Measurements from ENCODE around the gene SLC8A2. TPM values are rescaled to one million over a fixed set of nuclear protein-coding genes. Genes with fewer than 3 reads are reported as not detected.
A peak's percentile ranks its signal among the peaks of the same experiment; 100 is the strongest.
"Not testable (repeated sequence)": the region's sequence is repeated elsewhere in the genome, so short reads cannot be mapped to it uniquely, and the experiment has no call there.

Gene SLC8A2
- total RNA-seq, 2 experiments from 2014 or later: 0.37 to 0.38 TPM

GRCh38 chr19:47495478-47496372 is 24.0 kb upstream of the SLC8A2 start:
- peaks cover 4% of the 10 kb centered on the region for H3K36me3 Mint-ChIP-seq
- H3K27me3 Mint-ChIP-seq: no peaks in the 10 kb centered on the region
- H3K9me3 Mint-ChIP-seq: no peaks in the 10 kb centered on the region
- no peak overlapping the region for H3K4me3 Mint-ChIP-seq
- no peak for DNase-seq
- H3K4me1 Mint-ChIP-seq: peaks cover 3% of the 10 kb centered on the region
- H3K27ac Mint-ChIP-seq: no peak overlapping the region

DNA sequence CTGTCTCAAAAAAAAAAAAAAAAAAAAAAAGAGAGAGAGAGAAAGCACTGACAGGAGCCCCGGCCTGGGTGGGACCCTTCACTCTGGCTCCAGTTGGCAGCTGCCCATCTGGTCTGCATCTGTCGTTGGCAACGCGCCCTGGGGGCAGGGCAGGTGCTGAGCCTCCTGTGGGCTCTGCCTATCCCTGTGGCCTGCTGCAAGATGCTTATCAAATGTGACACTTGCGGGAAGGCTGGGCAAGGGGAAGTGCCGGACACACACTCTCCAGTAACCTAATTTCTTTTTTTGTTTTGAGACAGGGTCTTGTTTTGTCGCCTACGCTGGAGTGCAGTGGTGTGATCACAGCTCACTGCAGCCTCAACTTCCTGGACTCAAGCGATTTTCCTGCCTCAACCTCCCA is 23.0 kb upstream of the SLC8A2 start:
- Mint-ChIP-seq H3K9me3 (no peaks in the 10 kb centered on the region), H3K27ac (no peak overlapping the region), H3K4me1 (peaks cover 3% of the 10 kb centered on the region), H3K27me3 (no peaks in the 10 kb centered on the region), H3K4me3 (no peak overlapping the region), H3K36me3 (peaks cover 6% of the 10 kb centered on the region)
- no peak for DNase-seq

- Mint-ChIP-seq H3K27ac (no peak overlapping the region), H3K27me3 (no peaks in the 10 kb centered on the region), H3K9me3 (no peaks in the 10 kb centered on the region), H3K36me3 (peaks cover 6% of the 10 kb centered on the region), H3K4me3 (no peak overlapping the region), H3K4me1 (peaks cover 3% of the 10 kb centered on the region)
- DNase-seq: no peak
These were observed 22.5 kb upstream of the SLC8A2 start for GRCh38 chr19:47494211-47494547.

DNA sequence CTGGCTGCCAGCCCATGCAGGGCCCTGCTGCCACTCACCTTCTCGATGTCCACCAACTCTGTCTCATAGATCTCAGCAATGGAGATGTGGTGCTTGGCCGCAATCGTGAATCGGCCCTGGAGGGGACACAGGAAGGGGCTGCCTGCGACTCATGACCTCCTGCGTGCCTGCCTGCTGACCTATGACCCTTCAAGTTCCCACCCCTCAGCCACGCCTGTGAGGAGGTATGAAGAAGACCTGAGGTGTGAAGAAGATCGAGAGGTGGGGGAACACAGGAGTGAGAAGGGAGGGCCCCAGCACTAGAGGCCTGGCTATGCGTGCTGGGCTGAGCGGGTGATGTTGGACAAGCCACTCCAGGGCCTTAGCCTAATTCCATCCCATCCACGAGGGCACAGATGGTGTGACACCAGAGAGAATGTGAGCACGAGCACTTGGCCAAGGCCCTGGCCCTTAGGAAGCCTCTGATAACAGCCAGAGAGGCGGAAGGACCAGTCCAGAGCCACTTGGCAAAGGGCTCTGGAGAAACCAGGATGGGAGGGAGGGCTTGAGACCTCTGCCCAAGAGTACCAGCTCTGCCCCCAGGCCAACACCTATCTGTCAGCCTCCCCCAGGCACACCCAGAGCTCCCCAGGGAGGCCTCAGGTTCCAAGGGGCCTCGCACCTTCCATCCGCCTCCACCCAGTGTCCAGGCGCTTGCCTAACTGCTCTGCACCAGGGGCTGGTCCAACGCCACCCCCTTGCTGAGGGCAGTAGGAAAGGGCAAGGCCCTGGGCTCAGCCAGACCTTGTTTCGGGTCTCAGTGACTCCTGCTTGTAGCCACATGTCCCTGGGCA is 21.9 kb upstream of the SLC8A2 start:
- Mint-ChIP-seq H3K27ac (no peak overlapping the region), H3K4me3 (no peak overlapping the region), H3K4me1 (peaks cover 3% of the 10 kb centered on the region), H3K27me3 (no peaks in the 10 kb centered on the region), H3K9me3 (no peaks in the 10 kb centered on the region), H3K36me3 (peaks cover 6% of the 10 kb centered on the region)
- no peak for DNase-seq

DNA sequence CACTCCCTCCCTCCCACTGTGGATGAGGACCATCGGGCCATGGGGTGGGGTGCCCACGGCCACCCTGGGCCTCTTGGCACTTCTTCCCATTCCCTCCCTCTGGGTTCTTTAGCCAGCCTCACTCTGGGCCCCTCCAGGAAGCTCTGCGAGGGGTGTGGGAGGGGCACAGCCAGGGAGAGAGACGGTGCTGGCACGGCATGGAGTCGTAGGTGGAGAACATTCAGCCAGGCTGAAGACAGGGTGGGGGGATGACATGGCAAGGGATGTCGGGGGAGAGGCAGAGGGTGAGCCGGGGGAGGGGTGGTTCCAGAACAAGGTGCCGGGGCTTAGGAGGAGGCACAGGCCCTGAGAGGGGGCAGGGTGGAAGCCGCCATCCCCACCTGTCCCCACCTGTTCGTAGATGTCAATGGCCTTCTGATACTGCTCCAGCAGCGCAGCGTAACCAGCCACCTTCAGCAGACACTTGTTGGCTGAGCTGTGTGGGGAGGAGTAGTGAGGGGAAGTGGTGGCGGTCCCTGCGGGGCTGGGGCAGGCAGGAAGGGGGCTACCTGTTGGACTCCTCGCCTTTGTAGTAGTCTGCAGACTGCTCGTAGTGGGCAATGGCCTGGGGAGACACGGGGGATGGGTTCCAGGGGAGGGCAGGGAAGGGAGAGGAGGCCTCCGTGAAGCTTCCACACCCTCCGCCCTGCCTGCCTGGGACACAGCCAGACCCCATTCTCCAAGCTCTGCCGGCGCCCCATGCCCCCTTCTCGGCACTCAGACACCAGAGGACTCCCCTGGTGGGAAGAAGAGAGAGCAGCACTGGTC is 21.1 kb upstream of the SLC8A2 start:
- Mint-ChIP-seq H3K9me3 (no peaks in the 10 kb centered on the region), H3K36me3 (peaks cover 6% of the 10 kb centered on the region), H3K27ac (no peak overlapping the region)

DNA sequence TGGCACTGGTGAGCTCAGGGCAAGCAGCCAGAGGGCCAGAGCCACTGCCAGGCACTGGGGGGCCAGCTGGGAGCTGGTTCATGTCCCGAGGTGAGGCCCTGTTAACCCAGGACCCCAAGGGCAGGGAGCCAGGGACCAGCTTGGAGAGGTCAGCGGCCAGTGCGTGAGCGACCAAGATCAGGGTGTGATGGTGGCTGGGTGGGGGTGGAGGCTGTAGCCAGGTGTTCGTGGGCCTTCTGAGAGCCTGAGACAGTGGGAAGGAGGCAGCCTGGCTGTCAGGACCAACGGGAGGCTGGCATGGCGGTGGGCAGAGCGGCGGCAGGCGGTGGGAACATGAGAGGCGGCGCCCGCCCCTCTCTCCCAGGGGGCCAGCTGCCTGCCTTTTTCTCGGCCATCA is 20.4 kb upstream of the SLC8A2 start:
- Mint-ChIP-seq H3K27ac (no peak overlapping the region), H3K36me3 (peaks cover 9% of the 10 kb centered on the region), H3K4me1 (peaks cover 10% of the 10 kb centered on the region), H3K4me3 (no peak overlapping the region), H3K27me3 (no peaks in the 10 kb centered on the region), H3K9me3 (no peaks in the 10 kb centered on the region)
- no peak for DNase-seq

More for the DNA sequence above, 21.1 kb upstream of the SLC8A2 start:
- Mint-ChIP-seq H3K27me3 (no peaks in the 10 kb centered on the region), H3K4me3 (no peak overlapping the region), H3K4me1 (peaks cover 3% of the 10 kb centered on the region)
- DNase-seq: no peak

DNA sequence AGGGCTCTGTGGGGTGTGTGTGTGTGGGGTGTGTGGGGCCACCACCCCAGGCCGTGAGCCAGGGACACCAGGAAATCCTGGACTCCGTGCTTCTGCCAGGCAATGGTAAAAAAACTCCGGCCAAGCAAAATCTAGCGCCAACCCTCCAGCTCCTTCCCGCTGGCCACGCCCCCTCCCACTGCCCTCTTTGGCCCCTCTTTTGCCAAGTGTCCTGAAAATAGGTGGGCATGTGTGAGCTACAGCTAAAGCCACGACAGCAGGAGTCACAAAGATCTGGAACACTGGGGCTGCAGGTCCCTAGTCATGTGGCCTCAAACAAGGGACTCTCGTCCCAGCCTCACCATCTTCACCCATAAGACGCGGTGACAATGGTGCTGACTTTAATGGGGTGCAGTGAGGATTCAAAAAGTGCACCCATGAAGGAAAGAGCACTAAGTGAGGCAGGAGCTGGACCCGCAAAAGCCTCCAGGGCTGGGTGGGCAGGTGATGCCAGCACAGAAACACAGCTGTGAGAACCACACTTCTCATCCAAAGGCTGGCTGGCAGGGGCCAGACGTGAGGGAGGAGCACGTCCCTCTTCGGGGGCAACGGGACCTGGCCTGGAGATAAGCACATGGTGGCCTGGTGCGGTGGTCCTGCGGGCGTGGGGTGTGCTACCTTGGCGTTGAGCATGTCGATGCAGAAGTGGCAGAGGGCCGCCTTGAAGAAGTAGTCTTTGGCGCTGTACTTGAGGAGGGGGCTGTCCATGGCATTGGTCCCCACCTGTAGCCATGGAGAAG is 19.9 kb upstream of the SLC8A2 start:
- Mint-ChIP-seq H3K4me1 (peaks cover 16% of the 10 kb centered on the region), H3K9me3 (no peaks in the 10 kb centered on the region), H3K27ac (no peak overlapping the region), H3K27me3 (no peaks in the 10 kb centered on the region), H3K36me3 (peaks cover 10% of the 10 kb centered on the region), H3K4me3 (no peak overlapping the region)
- DNase-seq: no peak

DNA sequence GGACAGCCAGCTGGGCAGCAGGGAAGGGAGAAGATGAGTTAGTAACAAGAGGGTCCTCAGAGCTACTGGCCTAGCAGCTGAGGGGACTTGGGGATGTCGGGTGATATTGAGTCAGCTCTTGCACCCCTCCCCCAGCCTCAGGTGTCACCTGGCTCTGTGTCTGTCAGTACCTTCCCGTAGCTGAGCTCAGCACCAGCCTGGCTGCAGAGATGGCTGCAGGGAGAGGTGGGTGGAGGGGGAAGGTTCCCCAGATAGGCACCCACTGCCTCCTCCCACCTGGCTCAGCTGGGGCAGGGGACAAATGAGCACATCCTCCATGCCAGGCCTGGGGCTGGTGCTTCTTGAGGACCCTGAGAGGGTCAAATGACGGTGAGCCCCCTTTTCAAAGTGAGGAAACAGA is 19.2 kb upstream of the SLC8A2 start:
- Mint-ChIP-seq H3K27ac (no peak overlapping the region), H3K27me3 (no peaks in the 10 kb centered on the region), H3K4me3 (no peak overlapping the region), H3K36me3 (peaks cover 10% of the 10 kb centered on the region), H3K4me1 (peaks cover 22% of the 10 kb centered on the region), H3K9me3 (no peaks in the 10 kb centered on the region)
- DNase-seq: no peak

DNA sequence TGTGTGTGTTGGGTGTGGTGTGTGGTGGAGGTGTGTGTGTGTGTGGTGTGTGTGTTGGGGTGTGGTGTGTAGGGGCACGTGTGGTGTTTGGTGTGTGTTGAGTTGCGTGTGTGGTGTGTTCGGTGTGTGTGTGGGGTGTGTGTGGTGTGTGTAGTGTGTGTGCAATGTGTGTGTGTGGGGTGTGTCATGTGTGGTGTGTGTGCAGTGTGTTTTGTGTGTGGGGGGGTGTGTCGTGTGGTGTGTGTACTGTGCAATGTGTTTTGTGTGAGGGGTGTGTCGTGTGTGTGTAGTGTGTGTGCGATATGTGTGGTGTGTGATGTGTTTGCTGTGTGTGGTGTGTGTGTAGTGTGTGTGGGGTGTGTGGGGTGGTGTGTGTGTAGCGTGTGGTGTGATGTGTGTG is 18.3 kb upstream of the SLC8A2 start:
- peaks cover 29% of the 10 kb centered on the region for H3K4me1 Mint-ChIP-seq
- H3K9me3 Mint-ChIP-seq: no peaks in the 10 kb centered on the region
- peaks cover 18% of the 10 kb centered on the region for H3K36me3 Mint-ChIP-seq
- H3K4me3 Mint-ChIP-seq: no peak overlapping the region
- no peaks in the 10 kb centered on the region for H3K27me3 Mint-ChIP-seq
- H3K27ac Mint-ChIP-seq: no peak overlapping the region
- DNase-seq: no peak

GRCh38 chr19:47489072-47489914 is 17.6 kb upstream of the SLC8A2 start:
- DNase-seq: no peak
- Mint-ChIP-seq H3K36me3 (peaks cover 21% of the 10 kb centered on the region), H3K27ac (no peak overlapping the region), H3K9me3 (no peaks in the 10 kb centered on the region), H3K27me3 (no peaks in the 10 kb centered on the region), H3K4me1 (peaks cover 31% of the 10 kb centered on the region), H3K4me3 (no peak overlapping the region)

DNA sequence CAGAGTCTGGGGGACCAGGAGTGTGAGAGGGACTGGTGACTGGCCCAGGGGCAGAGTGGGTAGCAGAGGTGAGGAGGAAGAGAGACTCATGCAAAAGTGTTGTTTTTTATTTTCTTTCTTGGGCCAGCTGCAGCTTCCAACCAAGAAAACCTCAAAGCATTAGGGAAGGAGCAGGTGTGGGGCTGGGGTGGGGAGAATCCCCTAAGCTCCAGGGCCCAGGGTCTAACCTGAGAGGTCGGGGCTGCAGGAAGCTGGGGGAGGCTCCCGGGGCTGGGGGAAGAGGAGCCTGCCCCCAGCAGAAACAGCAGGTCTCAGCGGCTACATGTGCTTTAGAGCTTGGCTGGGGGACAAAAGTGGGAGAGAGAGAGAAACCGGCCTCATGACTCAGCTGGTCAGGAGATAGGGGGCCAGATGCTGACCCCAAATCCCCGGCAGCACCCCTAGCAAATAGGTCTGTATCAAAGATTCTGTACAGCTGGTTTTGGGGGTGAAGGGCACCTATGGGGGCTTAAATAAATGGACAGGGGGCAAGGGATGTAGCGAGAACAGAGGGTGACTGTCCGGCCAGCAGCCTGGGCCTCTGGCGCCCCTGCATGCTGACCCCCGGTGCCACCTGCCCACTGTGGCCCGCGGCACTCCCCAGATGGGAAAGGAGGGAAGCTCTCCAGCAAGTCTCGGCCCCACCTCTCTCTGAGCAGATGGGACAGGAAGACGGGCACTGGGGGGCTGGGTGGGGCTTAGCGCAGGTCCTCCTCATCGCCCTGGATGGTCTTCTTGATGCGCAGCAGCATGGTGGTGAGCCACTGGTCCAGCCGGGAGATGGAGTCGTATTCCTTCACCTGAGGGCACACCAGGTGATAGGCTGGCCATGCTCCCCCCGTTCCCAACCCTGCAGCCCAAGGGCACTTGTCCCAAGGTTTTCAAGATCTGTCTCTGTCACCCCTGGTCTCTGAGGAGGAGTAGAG is 16.1 kb upstream of the SLC8A2 start:
- peak overlapping the region; percentile 92 for H3K27ac Mint-ChIP-seq
- H3K4me1 Mint-ChIP-seq: peaks cover 32% of the 10 kb centered on the region
- H3K36me3 Mint-ChIP-seq: peaks cover 22% of the 10 kb centered on the region
- H3K9me3 Mint-ChIP-seq: no peaks in the 10 kb centered on the region
- H3K4me3 Mint-ChIP-seq: no peak overlapping the region
- DNase-seq: no peak
- H3K27me3 Mint-ChIP-seq: no peaks in the 10 kb centered on the region

DNA sequence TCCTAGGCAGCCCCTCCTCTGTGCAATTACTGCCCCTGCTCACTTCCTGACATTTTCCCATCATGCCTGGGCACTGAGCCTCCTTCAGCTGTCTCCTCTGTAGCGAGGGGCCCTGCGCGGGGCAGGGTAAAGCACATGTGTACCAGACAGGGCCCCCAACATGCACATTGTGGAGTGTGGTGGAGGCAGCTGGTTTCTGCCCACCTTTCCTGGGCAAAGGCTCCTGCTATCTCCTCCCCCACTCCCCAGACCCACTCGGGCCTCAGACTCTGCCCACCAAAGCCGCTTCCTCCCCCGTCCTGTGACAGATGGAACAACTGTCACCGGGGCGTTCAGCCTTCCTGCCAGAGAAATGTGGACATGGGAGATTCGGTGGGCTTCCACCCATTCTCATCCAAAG is 15.2 kb upstream of the SLC8A2 start:
- H3K4me3 Mint-ChIP-seq: peak overlapping the region; percentile 58
- peaks cover 32% of the 10 kb centered on the region for H3K4me1 Mint-ChIP-seq

GRCh38 chr19:47486220-47486619 is 14.5 kb upstream of the SLC8A2 start:
- Mint-ChIP-seq H3K36me3 (peaks cover 22% of the 10 kb centered on the region), H3K27ac (peak overlapping the region; percentile 92), H3K4me3 (peak overlapping the region; percentile 32), H3K4me1 (peaks cover 32% of the 10 kb centered on the region)
- not testable (repeated sequence) for H3K27me3 Mint-ChIP-seq, H3K9me3 Mint-ChIP-seq, DNase-seq

More for the DNA sequence above, 15.2 kb upstream of the SLC8A2 start:
- Mint-ChIP-seq H3K9me3 (no peaks in the 10 kb centered on the region), H3K27me3 (no peaks in the 10 kb centered on the region), H3K36me3 (peaks cover 22% of the 10 kb centered on the region), H3K27ac (peak overlapping the region; percentile 92)
- DNase-seq: peak; percentile 18

All from activated naive CD8-positive, alpha-beta T cell treated with anti-CD3 and anti-CD28 coated beads for 36 hours (primary cell).